ENCODE results near the gene PARP1.

DNA sequence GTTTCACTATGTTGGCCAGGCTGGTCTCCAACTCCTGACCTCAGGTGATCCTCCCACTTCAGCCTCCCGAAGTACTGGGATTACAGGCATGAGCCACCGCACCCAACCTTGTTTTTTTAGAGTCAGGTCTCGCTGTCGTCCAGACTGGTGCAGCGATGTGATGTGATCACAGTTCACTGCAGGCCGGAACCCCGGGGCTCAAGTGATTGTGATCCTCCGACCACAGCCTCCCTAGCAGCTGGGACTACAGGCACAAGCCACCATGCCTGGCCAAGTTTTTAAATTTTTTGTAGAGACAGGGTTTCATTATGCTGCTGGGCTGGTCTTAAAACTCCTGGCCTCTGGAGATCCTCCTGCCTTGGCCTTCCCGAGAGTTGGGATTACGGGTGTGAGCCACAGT lies 52.9 kb downstream of the PARP1 start:
- TF ChIP-seq CTCF (IDR thresholded peaks at IDR 0.05) (no peak), POLR2A (IDR thresholded peaks at IDR 0.05) (no peak)
